Measurements from ENCODE around the gene KCNH3.
"Not testable (repeated sequence)": the region's sequence is repeated elsewhere in the genome, so short reads cannot be mapped to it uniquely, and the experiment has no call there.

Gene KCNH3

DNA sequence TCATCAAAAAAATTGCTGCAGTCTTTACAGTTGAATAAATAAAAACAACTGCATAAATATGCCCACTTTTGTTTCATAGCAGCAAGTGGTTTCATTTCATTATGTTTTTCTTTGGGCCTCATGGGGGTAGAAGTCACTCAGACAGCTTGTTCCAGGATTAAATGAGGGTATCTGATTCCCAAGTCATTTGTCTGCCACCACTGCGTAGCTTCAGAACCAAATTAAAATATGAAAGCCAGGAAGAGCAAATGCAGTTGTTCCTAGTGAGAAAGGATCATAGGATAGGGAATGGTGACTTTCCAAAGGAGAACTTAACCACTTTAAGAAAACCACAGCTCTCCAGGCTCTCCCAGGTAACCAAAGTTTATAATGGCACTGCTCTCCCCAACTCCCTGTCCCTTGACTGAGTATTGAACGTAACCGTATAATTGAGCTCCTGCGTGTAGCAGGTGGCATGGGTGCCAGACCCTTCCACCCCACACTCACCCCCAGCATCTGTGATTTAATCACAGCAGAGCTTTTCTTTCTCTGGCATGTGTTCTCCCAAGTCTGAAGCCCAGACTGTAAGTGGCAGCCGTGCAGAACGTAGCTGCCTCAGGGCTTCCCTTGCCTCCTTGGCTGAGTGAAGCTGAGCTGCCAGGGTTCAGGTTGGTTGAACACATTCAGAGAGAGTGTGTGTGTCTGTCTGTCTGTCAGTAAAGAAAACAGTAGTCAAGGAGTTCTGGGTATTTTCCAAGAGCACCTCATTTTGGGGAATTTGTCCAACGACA is 11.3 kb upstream of the KCNH3 start:
- FAIRE-seq: no peak

- FAIRE-seq: no peak
Observed at GRCh38 chr12:49529414-49529813, 9.4 kb upstream of the KCNH3 start.

DNA sequence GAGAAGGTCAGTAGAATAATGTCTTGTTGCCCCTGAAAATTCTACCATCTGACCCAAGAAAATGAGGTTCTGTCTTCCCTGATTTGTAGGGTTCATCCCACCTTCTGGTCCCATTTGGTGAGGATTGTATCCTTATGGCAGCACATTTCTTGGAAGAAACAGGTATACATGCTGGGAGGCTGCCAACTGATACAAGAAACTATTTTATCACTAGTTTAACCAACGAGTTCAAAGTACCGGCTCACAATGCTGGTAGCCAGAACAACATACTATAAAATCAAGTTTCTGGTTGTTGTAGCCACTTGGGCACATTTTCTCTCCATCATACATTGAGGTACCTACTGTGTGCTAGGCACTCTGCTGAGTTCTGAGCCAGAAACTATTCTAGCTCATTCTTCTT is 7.1 kb upstream of the KCNH3 start:
- FAIRE-seq: no peak

DNA sequence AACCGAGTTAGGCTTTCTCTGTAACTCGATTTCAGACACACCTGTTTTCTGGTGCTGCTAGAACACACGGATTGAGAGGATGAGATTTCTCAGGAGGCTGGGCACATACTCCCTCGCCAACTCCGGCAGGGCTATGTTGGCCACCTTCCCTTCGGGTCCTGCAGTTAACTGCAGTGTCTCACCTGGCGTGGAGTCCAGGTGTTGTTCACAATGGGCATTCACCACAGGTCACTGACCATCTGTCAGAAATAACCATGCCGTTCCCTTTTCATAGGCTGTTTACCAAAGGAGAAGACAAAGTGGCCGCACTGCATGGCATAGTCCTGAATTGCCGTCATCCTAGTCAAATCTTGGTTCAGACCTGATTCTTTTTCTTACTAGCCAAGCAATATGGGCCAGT is 5.5 kb upstream of the KCNH3 start:
- FAIRE-seq: no peak

DNA sequence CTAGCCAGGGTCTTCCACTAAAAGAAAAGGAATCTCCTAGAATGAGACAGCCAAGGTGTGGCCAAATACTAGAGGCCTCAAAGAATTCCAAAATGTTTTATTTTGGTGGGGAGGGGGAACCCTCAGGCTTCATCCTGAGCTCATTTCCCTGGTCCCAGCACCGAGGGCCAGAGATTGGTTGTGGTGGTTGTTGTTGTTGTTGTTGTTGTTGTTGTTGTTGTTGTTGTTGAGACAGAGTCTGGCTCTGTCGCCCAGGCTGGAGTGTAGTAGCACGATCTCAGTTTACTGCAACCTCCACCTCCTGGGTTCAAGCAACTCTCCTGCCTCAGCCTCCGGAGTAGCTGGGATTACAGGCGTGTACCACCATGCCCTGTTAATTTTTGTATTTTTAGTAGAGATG is 4.7 kb upstream of the KCNH3 start:
- not testable (repeated sequence) for FAIRE-seq

DNA sequence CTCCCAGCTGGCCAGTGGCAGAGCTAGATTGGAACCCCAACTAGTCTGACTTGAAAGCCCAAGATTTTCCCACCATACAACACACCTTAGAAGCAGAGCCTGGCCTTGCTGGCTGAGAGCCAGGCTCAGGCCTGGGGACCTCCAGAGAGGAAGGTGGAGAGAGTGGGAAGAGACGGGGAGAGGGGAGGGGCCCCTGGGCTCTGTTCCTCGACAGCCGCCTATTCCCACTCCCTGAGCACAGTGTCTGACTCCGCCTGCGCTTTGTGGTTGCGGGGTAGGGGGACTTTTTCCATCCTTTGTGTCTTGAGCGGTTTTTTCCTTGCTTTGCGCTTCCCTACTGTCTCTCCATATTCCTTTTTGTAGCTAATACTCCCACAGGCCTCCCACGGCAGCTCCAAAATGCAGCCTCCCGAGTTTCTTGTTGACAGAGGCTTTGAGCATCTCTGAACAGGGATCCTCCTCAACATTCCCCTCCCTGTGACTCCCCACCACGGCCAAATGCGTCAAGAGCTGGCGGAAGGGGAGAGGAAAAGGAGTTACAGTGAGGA is 4.0 kb upstream of the KCNH3 start:
- no peak for FAIRE-seq

DNA sequence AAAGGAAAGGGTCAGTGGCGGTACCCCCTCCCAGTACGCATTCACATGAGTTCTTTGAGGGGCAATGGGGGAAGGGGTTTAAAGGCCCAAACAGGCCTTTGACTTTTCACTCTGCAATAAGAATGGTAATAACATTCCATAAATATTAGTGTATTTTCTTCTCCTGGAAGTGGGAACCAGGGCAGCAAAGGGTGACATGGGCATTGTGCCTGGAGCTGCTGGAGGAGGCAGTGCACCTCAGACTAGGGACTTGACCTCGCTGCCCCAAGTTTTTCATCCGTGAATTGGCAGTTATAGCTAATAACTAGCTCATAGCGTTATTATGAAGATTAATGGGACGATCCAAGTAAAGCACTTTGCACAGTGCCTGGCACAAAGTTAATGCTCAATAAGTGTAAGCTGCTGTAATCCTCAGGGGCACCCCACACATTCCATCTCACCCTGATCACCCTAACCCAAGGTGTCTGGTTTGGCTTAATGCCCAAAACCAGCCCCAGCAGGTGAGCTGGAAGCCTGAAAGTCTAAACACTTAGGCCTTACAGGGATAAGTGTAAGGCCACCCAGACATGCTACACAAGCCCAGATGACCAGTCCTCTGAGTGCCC is 2.8 kb upstream of the KCNH3 start:
- no peak for FAIRE-seq

GRCh38 chr12:49536526-49537071 is 2.2 kb upstream of the KCNH3 start:
- FAIRE-seq: no peak

DNA sequence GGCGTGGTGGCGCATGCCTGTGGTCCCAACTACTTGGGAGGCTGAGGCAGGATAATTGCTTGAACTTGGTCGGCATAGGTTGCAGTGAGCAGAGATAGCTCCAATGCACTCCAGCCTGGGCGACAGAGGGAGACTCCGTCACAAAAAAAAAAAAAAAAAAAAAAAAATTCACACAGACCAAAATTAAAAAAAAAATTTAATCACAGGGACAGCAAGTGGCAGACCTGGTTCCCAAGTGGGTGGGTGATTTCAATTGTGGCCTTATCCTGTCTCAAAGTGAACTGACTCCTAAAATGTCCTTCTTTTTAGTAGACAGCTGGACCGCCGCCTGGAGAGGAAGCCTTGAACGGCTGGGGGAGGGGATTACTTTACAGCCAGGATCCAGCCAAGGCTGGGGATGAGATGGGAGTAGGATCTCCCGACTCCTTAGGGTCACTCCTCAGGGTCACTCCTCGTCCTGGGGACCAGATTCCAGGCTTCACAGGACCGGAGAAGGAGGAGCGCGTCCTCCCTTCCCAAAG is 1.5 kb upstream of the KCNH3 start:
- FAIRE-seq: no peak

GRCh38 chr12:49537752-49538509 is 899 bp upstream of the KCNH3 start:
- no peak for FAIRE-seq

DNA sequence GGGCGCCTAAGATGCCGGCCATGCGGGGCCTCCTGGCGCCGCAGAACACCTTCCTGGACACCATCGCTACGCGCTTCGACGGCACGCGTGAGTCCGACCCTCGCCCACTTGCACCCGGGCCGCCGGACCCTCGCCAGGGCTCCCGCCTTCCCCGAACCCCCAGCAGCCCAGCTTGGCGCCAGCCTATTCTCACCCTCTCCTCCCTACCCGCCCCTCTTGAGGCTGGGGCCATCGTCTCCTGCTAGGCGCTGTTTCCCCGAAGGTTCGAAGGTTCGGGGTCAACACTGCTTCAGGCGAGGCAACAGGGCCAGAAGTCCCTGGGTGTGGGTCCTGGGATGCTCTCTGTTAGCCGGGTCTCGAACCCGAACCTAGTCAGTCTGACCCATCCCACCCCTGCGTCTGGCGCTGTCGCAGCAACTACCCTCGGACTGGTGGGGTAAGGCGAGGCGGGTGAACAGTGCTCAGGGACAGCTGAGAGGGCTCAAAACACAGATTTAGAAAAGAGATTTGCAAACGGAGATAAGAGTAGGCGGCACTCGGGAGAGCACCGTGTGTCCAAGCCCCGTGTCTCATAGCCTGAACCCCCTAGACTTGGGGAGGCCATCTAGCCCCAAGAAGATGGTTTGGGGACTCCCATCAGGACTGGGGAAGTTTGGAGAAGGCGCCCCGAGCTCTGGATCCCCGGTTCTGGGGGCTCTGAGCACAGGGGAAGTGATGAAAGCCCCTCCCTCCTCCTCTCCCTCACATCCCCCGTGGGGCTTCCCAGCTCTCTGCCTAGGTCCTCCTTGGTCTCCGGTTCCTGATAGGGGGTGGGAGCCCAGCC is 787 bp downstream of the KCNH3 start:
- no peak for FAIRE-seq

DNA sequence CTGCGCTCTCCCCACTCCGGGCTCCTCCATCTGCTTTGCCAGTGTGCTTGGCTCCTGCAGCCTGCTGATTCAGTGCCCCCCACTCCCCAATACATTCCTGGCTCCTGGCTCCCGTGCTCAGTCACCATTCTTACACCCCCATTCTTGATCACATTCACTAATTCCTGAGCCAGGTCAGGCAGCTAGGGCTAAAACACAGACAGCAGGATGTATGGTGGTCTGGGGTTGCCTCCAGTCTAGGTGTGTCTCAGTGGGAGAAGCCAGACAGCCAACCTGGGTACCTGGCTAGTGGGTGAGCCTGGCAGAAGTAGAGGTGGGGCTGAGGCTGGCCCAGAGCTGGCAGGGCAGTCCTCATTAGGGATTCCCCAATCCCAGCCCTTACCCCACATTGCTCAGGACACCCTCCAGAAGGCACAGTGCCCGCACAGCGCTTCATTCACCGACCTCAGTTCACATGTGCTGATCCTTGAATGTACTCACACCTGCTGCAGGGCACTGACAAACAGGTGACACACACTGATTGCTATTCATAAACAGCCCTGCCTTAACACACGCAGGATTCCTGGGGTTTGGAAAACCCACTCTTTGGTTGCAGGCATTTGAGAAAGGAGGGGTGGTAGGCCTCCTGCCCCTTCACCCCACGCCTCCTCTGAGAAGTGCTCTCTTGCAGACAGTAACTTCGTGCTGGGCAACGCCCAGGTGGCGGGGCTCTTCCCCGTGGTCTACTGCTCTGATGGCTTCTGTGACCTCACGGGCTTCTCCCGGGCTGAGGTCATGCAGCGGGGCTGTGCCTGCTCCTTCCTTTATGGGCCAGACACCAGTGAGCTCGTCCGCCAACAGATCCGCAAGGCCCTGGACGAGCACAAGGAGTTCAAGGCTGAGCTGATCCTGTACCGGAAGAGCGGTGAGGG is 1.7 kb downstream of the KCNH3 start:
- no peak for FAIRE-seq

- FAIRE-seq: no peak
Observed at GRCh38 chr12:49541140-49541861, 2.5 kb downstream of the KCNH3 start.

DNA sequence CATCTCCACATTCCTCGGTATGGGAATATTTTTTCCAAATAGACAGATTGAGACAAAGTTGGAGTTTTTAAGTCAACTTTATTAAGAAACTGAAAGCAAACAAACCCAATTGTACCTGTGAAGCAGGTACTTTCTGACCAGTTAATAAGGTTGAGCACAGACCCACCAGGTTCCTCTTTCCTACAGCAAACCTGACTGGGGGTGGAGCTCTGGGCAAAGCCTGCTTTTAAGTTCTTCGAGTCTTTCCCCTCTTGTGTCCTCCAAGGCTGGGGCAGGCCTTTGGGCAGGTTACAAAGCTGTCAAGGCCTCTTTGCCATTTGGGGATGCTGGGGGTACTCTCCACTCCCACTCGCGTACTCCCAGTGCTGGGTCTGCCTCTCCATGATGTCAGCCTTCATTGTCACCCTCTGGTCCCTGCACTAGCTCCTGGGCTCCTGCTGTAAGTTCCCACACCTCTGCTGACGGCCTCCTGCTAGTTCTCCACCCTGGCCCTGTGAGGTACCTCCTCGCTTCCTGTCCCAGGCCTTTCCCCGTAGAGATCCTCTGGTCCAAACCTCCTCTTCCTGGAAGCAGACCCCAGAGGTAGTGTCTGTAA is 3.2 kb downstream of the KCNH3 start:
- no peak for FAIRE-seq

- no peak for FAIRE-seq
Observed at GRCh38 chr12:49542592-49543160, 3.8 kb downstream of the KCNH3 start.

- no peak for FAIRE-seq
Observed at GRCh38 chr12:49543221-49543913, 4.5 kb downstream of the KCNH3 start.

DNA sequence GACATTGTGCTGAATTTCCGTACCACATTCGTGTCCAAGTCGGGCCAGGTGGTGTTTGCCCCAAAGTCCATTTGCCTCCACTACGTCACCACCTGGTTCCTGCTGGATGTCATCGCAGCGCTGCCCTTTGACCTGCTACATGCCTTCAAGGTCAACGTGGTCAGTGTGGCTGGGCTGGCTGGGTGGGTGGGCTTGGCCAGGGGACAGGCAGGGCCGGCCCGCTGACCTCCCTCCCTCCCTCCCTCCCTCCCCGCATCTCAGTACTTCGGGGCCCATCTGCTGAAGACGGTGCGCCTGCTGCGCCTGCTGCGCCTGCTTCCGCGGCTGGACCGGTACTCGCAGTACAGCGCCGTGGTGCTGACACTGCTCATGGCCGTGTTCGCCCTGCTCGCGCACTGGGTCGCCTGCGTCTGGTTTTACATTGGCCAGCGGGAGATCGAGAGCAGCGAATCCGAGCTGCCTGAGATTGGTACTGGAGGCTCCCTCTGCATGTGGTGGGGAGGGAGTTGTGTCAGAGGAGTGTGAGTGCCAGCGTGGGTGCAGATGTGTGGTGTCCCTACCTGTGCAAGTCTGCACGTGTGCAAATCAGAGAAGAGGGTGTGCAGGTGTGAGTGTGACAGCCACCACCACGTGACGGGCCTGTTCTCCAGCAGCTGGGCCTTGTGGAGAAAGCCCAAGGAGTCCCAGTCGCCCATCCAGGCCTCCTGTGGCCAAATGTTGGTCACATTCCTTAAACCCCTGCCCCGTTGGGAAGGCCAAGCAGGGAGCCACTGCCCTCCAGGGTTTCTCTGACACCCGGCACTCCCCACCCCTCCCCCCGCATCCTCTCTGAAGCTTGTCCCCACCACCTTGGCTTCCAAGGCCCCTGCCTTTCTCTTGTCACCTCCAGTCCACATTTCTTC is 5.3 kb downstream of the KCNH3 start:
- no peak for FAIRE-seq

GRCh38 chr12:49545815-49546214 is 7.0 kb downstream of the KCNH3 start:
- FAIRE-seq: no peak
